Esophagus muscularis mucosa (tissue), 4 donors: ENCODE results near the gene JPT1. TPM values are rescaled to one million over a fixed set of nuclear protein-coding genes. Genes with fewer than 3 reads are reported as not detected.
"Not testable (repeated sequence)": the region's sequence is repeated elsewhere in the genome, so short reads cannot be mapped to it uniquely, and the experiment has no call there.

Source experiments
- DNase-seq: peaks from one replicate; pipeline ENCODE4 v3.0.0-alpha.2; 2017; ENCODE audit errors: extremely low spot score
- H3K27ac ChIP-seq, 4 donors: fragments of 200-600 bp; sonication (generic); replicated peaks in 1 of 4; 1 replicate in 3 of 4; 2 replicates in 1 of 4; pipeline ENCODE4 v1.5.1; 2016 to 2019; ENCODE audit warnings: mild to moderate bottlenecking in 1 of 4
- H3K27me3 ChIP-seq, 4 donors: fragments of 200-600 bp; sonication (generic); one replicate each; pipeline versions ENCODE4 v1.5.1 to v1.6.0; 2016 to 2019
- H3K36me3 ChIP-seq, 4 donors: fragments of 200-600 bp; sonication (generic); one replicate each; pipeline ENCODE4 v1.5.1; 2016 to 2019
- H3K4me1 ChIP-seq, 4 donors: fragments of 200-600 bp; sonication (generic); one replicate each; pipeline ENCODE4 v1.5.1; 2016 to 2019
- H3K4me3 ChIP-seq, 4 donors: fragments of 200-600 bp; sonication (generic); 1 replicate in 2 of 4; 2 replicates in 2 of 4; pipeline ENCODE4 v1.5.1; 2016 to 2019; ENCODE audit warnings: mild to moderate bottlenecking in 4 of 4, moderate library complexity in 1 of 4
- H3K9me3 ChIP-seq, 4 donors: fragments of 200-600 bp; sonication (generic); 1 replicate in 3 of 4; 2 replicates in 1 of 4; pipeline ENCODE4 v1.5.1; 2016 to 2019
- CTCF ChIP-seq, 3 experiments: fragments of 200-600 bp in 2 of 3; fragments of 450-650 bp in 1 of 3; sonication (generic) in 2 of 3; IDR thresholded peaks; one replicate each; pipeline ENCODE4 v1.5.1; 2017 to 2019; ENCODE audit warnings: antibody characterized with exemption in 3 of 3, mild to moderate bottlenecking in 2 of 3, moderate library complexity in 1 of 3
- EP300 ChIP-seq: sonication (generic); formaldehyde crosslinking; IDR thresholded peaks from one replicate; pipeline ENCODE4 v1.6.1; 2017; ENCODE audit warnings: antibody characterized with exemption
- POLR2A ChIP-seq: fragments of 450-650 bp; IDR thresholded peaks from one replicate; pipeline ENCODE4 v1.6.1; 2017; ENCODE audit warnings: antibody characterized with exemption, moderate library complexity, mild to moderate bottlenecking, low read depth
- POLR2AphosphoS5 ChIP-seq, 2 donors: sonication (generic); formaldehyde crosslinking; IDR thresholded peaks; one replicate each; pipeline ENCODE4 v1.6.1; 2017; ENCODE audit warnings: antibody characterized with exemption in 2 of 2
- WGBS: methylation state at CpG from one replicate; pipeline ENCODE4 v1.1.5; 2018; 5-methylcytosine and 5-hydroxymethylcytosine counted together
- intact Hi-C: fragments of 100-400 bp; cut with DNase I; formaldehyde crosslinking; loops from one replicate; pipeline ENCODE4 v1.15.1; 2023
- total RNA-seq, 4 donors: library from RNA; depleted of rRNA; stranded (reverse); fragments of >200 nt; gene quantifications; one replicate each; pipeline versions ENCODE4 v1.1.0 to v1.2.1, GENCODE V29; 2016

Gene JPT1
- total RNA-seq, 4 donors from 2014 or later: 5.4 to 24.2 (median 18.4) TPM

GRCh38 chr17:75135452-75135851 is 18.9 kb downstream of the JPT1 start:
- WGBS: 92% methylated on average over 5 of the region's 5 CpGs
- Histone ChIP-seq H3K4me1 (peaks cover 10 to 19% (median 16%) of the 10 kb centered on the region in 4 donors), H3K27me3 (no peaks in the 10 kb centered on the region), H3K27ac (no peak overlapping the region), H3K4me3 (no peak overlapping the region), H3K9me3 (no peaks in the 10 kb centered on the region), H3K36me3 (peaks cover 0 to 19% (median 13%) of the 10 kb centered on the region in 4 donors)
- intact Hi-C loops: no loop called here
- DNase-seq: no peak
- no peak for TF ChIP-seq CTCF (IDR thresholded peaks at IDR 0.05)
- no peak for TF ChIP-seq EP300
- TF ChIP-seq POLR2A: no peak
- TF ChIP-seq POLR2AphosphoS5 (IDR thresholded peaks at IDR 0.05): no peak

GRCh38 chr17:75133607-75134347 is 20.5 kb downstream of the JPT1 start:
- peaks cover 0 to 27% (median 25%) of the 10 kb centered on the region in 4 donors for H3K36me3 ChIP-seq
- not testable (repeated sequence) for H3K27me3 ChIP-seq, H3K4me3 ChIP-seq, DNase-seq, H3K27ac ChIP-seq, H3K9me3 ChIP-seq
- WGBS: 81% methylated on average over 14 of the region's 14 CpGs
- H3K4me1 ChIP-seq: peaks cover 10 to 28% (median 21%) of the 10 kb centered on the region in 4 donors
- intact Hi-C loops: loop anchor here (5.0 kb wide), 1 partner anchor 49 kb away; the partner anchor contains the start of gene SUMO2

- intact Hi-C loops: loop anchor here (5.0 kb wide), 1 partner anchor 49 kb away; the partner anchor contains the start of gene SUMO2
- H3K27me3 ChIP-seq: no peaks in the 10 kb centered on the region
- H3K9me3 ChIP-seq: no peaks in the 10 kb centered on the region
- no peak overlapping the region for H3K4me3 ChIP-seq
- DNase-seq: no peak
- TF ChIP-seq EP300 (no peak), POLR2AphosphoS5 (IDR thresholded peaks at IDR 0.05) (no peak), POLR2A (no peak), CTCF (IDR thresholded peaks at IDR 0.05) (no peak)
- H3K4me1 ChIP-seq: peaks cover 10 to 28% (median 21%) of the 10 kb centered on the region in 4 donors
- H3K36me3 ChIP-seq: peaks cover 0 to 29% (median 27%) of the 10 kb centered on the region in 4 donors
- WGBS: 96% methylated on average over 3 of the region's 3 CpGs
- H3K27ac ChIP-seq: no peak overlapping the region
These were observed 21.3 kb downstream of the JPT1 start for GRCh38 chr17:75133001-75133400.

- Histone ChIP-seq H3K36me3 (peaks cover 0 to 29% (median 27%) of the 10 kb centered on the region in 4 donors), H3K4me1 (peaks cover 10 to 28% (median 21%) of the 10 kb centered on the region in 4 donors), H3K4me3 (peak overlapping the region; percentile 70 to 89 (median 85)), H3K27ac (peak overlapping the region; percentile 85 to 94 (median 90))
- intact Hi-C loops: loop anchor here (5.0 kb wide), 1 partner anchor 50 kb away; the partner anchor contains the start of gene SUMO2
- not testable (repeated sequence) for DNase-seq, H3K9me3 ChIP-seq, H3K27me3 ChIP-seq
- WGBS: 81% methylated on average over 38 of the region's 40 CpGs
These were observed 22.0 kb downstream of the JPT1 start for GRCh38 chr17:75132018-75133000.

GRCh38 chr17:75131278-75132017 is 22.9 kb downstream of the JPT1 start, which contains the start of gene NT5C:
Gene NT5C, minus strand, starts transcription at chr17:75131742. Its CDS starts 35 bp downstream, at chr17:75131707.
- Histone ChIP-seq H3K27me3 (no peaks in the 10 kb centered on the region), H3K27ac (peak within 1 kb of the TSS; percentile 85 to 94 (median 90)), H3K4me1 (peaks cover 10 to 28% (median 21%) of the 10 kb centered on the region in 4 donors), H3K36me3 (peaks cover 0 to 29% (median 27%) of the 10 kb centered on the region in 4 donors), H3K4me3 (peak within 1 kb of the TSS; percentile 70 to 89 (median 85)), H3K9me3 (no peaks in the 10 kb centered on the region)
- TF ChIP-seq CTCF (IDR thresholded peaks at IDR 0.05) (peak; percentile 63 to 78 (median 73)), POLR2AphosphoS5 (IDR thresholded peaks at IDR 0.05) (peak; percentile 37 to 84), POLR2A (no peak)
- 5% methylated on average over 12 of the region's 82 CpGs for WGBS
- DNase-seq: no peak
- intact Hi-C loops: loop anchor here (2.0 to 5.0 kb wide), 2 partner anchors 17 to 51 kb away; partner anchors contain the start of gene SUMO2
